HG03571 (cell line): ENCODE results near the gene KANK2.
"Not testable (repeated sequence)": the region's sequence is repeated elsewhere in the genome, so short reads cannot be mapped to it uniquely, and the experiment has no call there.

Source experiments
- ATAC-seq: cut with Tn5 transposase; IDR thresholded peaks from one replicate; pipeline ENCODE4 v1.9.1; 2021; ENCODE audit not compliant: unreplicated experiment

KANK2 gene

GRCh38 chr19:11175920-11176319 lies 21.4 kb downstream of the KANK2 start:
- ATAC-seq, result no peak

- ATAC-seq, result no peak
Observed at GRCh38 chr19:11174336-11174735, 23.0 kb downstream of the KANK2 start.

GRCh38 chr19:11173516-11174155 lies 23.7 kb downstream of the KANK2 start:
- ATAC-seq, result no peak

- no peak for ATAC-seq
Observed at GRCh38 chr19:11172576-11172975, 24.8 kb downstream of the KANK2 start.

- ATAC-seq, result no peak
Observed at GRCh38 chr19:11171144-11171543, 26.2 kb downstream of the KANK2 start.

- ATAC-seq, result no peak
Observed at GRCh38 chr19:11169896-11170678, 27.3 kb downstream of the KANK2 start.

GRCh38 chr19:11168568-11168967 lies 28.8 kb downstream of the KANK2 start:
- ATAC-seq, result no peak

GRCh38 chr19:11166281-11167142 lies 30.8 kb downstream of the KANK2 start:
- no peak for ATAC-seq

GRCh38 chr19:11165486-11166030 lies 31.8 kb downstream of the KANK2 start:
- ATAC-seq, result no peak

- ATAC-seq, result no peak
Observed at GRCh38 chr19:11164879-11165406, 32.4 kb downstream of the KANK2 start.

GRCh38 chr19:11164296-11164695 lies 33.0 kb downstream of the KANK2 start:
- no peak for ATAC-seq

- not testable (repeated sequence) for ATAC-seq
Observed at GRCh38 chr19:11160440-11160768, 36.9 kb downstream of the KANK2 start.

GRCh38 chr19:11159598-11160439 lies 37.5 kb downstream of the KANK2 start:
- no peak for ATAC-seq

- ATAC-seq, result peak; percentile 92
Observed at GRCh38 chr19:11155373-11156120, 41.8 kb downstream of the KANK2 start, which contains the start of gene SPC24. Gene SPC24 (minus strand): TSS chr19:11155782. CDS start chr19:11155776, 6 bp downstream.

- no peak for ATAC-seq
Observed at GRCh38 chr19:11154683-11155047, 42.7 kb downstream of the KANK2 start.

GRCh38 chr19:11152318-11153062 lies 44.9 kb downstream of the KANK2 start:
- no peak for ATAC-seq

GRCh38 chr19:11151181-11151580 lies 46.2 kb downstream of the KANK2 start:
- no peak for ATAC-seq

GRCh38 chr19:11148001-11148400 lies 49.3 kb downstream of the KANK2 start:
- ATAC-seq, result no peak

GRCh38 chr19:11145536-11145924 lies 51.8 kb downstream of the KANK2 start:
- no peak for ATAC-seq
